NCI-H2196 treated with DMSO at 0.1 percent for 48 hours (cell line): ENCODE results near the gene ZBED6.
"Not testable (repeated sequence)": the region's sequence is repeated elsewhere in the genome, so short reads cannot be mapped to it uniquely, and the experiment has no call there.

Source experiments
- DNase-seq: peaks from one replicate; lab custom pipeline; 2025; ENCODE audit not compliant: unreplicated experiment; lab: John Stamatoyannopoulos, UW

ZBED6 gene

GRCh38 chr1:203778789-203779188, 16.6 kb upstream of the ZBED6 start:
- DNase-seq, result no peak

- DNase-seq, result no peak
Observed at GRCh38 chr1:203781962-203782361, 13.5 kb upstream of the ZBED6 start.

- DNase-seq, result no peak
Observed at GRCh38 chr1:203789966-203790365, 5.5 kb upstream of the ZBED6 start.

GRCh38 chr1:203791498-203791897, 3.9 kb upstream of the ZBED6 start:
- DNase-seq, result no peak

- DNase-seq, result no peak
Observed at GRCh38 chr1:203792486-203792885, 2.9 kb upstream of the ZBED6 start.

- DNase-seq, result not testable (repeated sequence)
Observed at GRCh38 chr1:203793561-203793960, 1.9 kb upstream of the ZBED6 start.

- DNase-seq, result no peak
Observed at GRCh38 chr1:203794764-203795440, 521 bp upstream of the ZBED6 start.

- peak; percentile 54 for DNase-seq
Observed at GRCh38 chr1:203796236-203796605, 798 bp downstream of the ZBED6 start.

GRCh38 chr1:203797216-203797615, 1.8 kb downstream of the ZBED6 start:
- DNase-seq, result no peak

- peak; percentile 28 for DNase-seq
Observed at GRCh38 chr1:203797948-203798655, 2.7 kb downstream of the ZBED6 start.

- DNase-seq, result no peak
Observed at GRCh38 chr1:203799157-203799556, 3.7 kb downstream of the ZBED6 start.

GRCh38 chr1:203799971-203800370, 4.5 kb downstream of the ZBED6 start:
- no peak for DNase-seq

GRCh38 chr1:203805689-203806088, 10.3 kb downstream of the ZBED6 start:
- no peak for DNase-seq

GRCh38 chr1:203807196-203807595, 11.8 kb downstream of the ZBED6 start:
- no peak for DNase-seq

- no peak for DNase-seq
Observed at GRCh38 chr1:203813581-203814341, 18.3 kb downstream of the ZBED6 start.

- DNase-seq, result no peak
Observed at GRCh38 chr1:203818399-203818798, 23.0 kb downstream of the ZBED6 start.

GRCh38 chr1:203823306-203823705, 27.9 kb downstream of the ZBED6 start:
- no peak for DNase-seq

- DNase-seq, result no peak
Observed at GRCh38 chr1:203826175-203826574, 30.8 kb downstream of the ZBED6 start.

- no peak for DNase-seq
Observed at GRCh38 chr1:203828002-203828401, 32.6 kb downstream of the ZBED6 start.

GRCh38 chr1:203828503-203828902, 33.1 kb downstream of the ZBED6 start:
- no peak for DNase-seq

GRCh38 chr1:203829247-203829646, 33.8 kb downstream of the ZBED6 start:
- DNase-seq, result not testable (repeated sequence)

GRCh38 chr1:203835476-203835875, 40.1 kb downstream of the ZBED6 start:
- DNase-seq, result no peak
